Activated T-cell treated with anti-CD3 and anti-CD28 coated beads, Interleukin-2, amount 50 U/mL, for 48 hours (primary cell): Measurements from ENCODE around the gene TLE1.

Experiments
- DNase-seq, 2 experiments: peaks; one replicate each; pipeline ENCODE4 v3.0.0-alpha.2; 2020

Gene TLE1

GRCh38 chr9:81570083-81570482, 119.3 kb downstream of the TLE1 start:
- DNase-seq = no peak

- no peak for DNase-seq
These were observed 123.2 kb downstream of the TLE1 start for GRCh38 chr9:81566074-81566698.

GRCh38 chr9:81565609-81566008, 123.7 kb downstream of the TLE1 start:
- no peak for DNase-seq

GRCh38 chr9:81565144-81565543, 124.2 kb downstream of the TLE1 start:
- no peak for DNase-seq

GRCh38 chr9:81564632-81565031, 124.7 kb downstream of the TLE1 start:
- DNase-seq = no peak

GRCh38 chr9:81563739-81564138, 125.6 kb downstream of the TLE1 start:
- DNase-seq = no peak

- DNase-seq = no peak
These were observed 126.3 kb downstream of the TLE1 start for GRCh38 chr9:81563020-81563407.

GRCh38 chr9:81562231-81563019, 126.9 kb downstream of the TLE1 start:
- no peak for DNase-seq

GRCh38 chr9:81560851-81561732, 128.3 kb downstream of the TLE1 start:
- no peak for DNase-seq

- no peak for DNase-seq
These were observed 129.6 kb downstream of the TLE1 start for GRCh38 chr9:81559709-81560108.

- DNase-seq = no peak
These were observed 130.2 kb downstream of the TLE1 start for GRCh38 chr9:81559197-81559596.

- no peak for DNase-seq
These were observed 131.1 kb downstream of the TLE1 start for GRCh38 chr9:81558091-81558830.

GRCh38 chr9:81557452-81558090, 131.8 kb downstream of the TLE1 start:
- no peak for DNase-seq

GRCh38 chr9:81556923-81557322, 132.4 kb downstream of the TLE1 start:
- DNase-seq = no peak

- no peak for DNase-seq
These were observed 136.8 kb downstream of the TLE1 start for GRCh38 chr9:81552581-81552991.

GRCh38 chr9:81550207-81550583, 139.2 kb downstream of the TLE1 start:
- no peak for DNase-seq

- no peak for DNase-seq
These were observed 139.7 kb downstream of the TLE1 start for GRCh38 chr9:81549500-81550206.

- DNase-seq = no peak
These were observed 140.4 kb downstream of the TLE1 start for GRCh38 chr9:81548911-81549310.

- DNase-seq = no peak
These were observed 142.9 kb downstream of the TLE1 start for GRCh38 chr9:81546489-81546888.

GRCh38 chr9:81543695-81544094, 145.7 kb downstream of the TLE1 start:
- DNase-seq = no peak

- no peak for DNase-seq
These were observed 147.0 kb downstream of the TLE1 start for GRCh38 chr9:81542118-81542889.
